ENCODE measurements around the gene NAALADL2. TPM values are rescaled to one million over a fixed set of nuclear protein-coding genes. Genes with fewer than 3 reads are reported as not detected.

NAALADL2 gene
- polyA plus RNA-seq, 2 of the 4 experiments (the other 2 are of a cell fraction) = 0.09 to 0.28 TPM

GRCh38 chr3:175185903-175186302 is 326.8 kb downstream of the NAALADL2 start:
- TF ChIP-seq HOXB13 (CRISPR knock-in tag; IDR thresholded peaks at IDR 0.05; ENCODE audit: low read depth) = no peak
- TF ChIP-seq EP300 (IDR thresholded peaks at IDR 0.05) = no peak
- TF ChIP-seq POLR2A (IDR thresholded peaks at IDR 0.05; ENCODE audit: low read length) = no peak
- no peak for TF ChIP-seq CTCF (IDR thresholded peaks at IDR 0.05)
- no peak for TF ChIP-seq HEYL (CRISPR knock-in tag; IDR thresholded peaks at IDR 0.05)
- TF ChIP-seq ZSCAN20 (CRISPR knock-in tag; IDR thresholded peaks at IDR 0.05) = no peak
- no peak for TF ChIP-seq SMC3 (IDR thresholded peaks at IDR 0.05)
- TF ChIP-seq CHD4 (IDR thresholded peaks at IDR 0.05; ENCODE audit: borderline replicate concordance) = no peak
- TF ChIP-seq REST (IDR thresholded peaks at IDR 0.05) = no peak
- no peak for TF ChIP-seq FOXS1 (CRISPR knock-in tag; IDR thresholded peaks at IDR 0.05)
- TF ChIP-seq HMGXB4 (CRISPR knock-in tag; IDR thresholded peaks at IDR 0.05; ENCODE audit: borderline replicate concordance) = no peak
- TF ChIP-seq PBX3 (IDR thresholded peaks at IDR 0.05) = no peak
- CTCF ChIA-PET = no interaction called here
- FAIRE-seq (no peak), DNase-seq (ENCODE audit: low read depth in 1 of 2, low spot score in 1 of 2) (no peak), ATAC-seq (no peak)
- POLR2A ChIA-PET = no interaction called here
- WGBS (ENCODE audit: missing lambda C conversion rate) = 36% methylated on average over 1 of the region's 1 CpG
- H3K27ac ChIP-seq = no peak overlapping the region
- H3K4me1 ChIP-seq = no peaks in the 10 kb centered on the region
- no peaks in the 10 kb centered on the region for H3K9me3 ChIP-seq
- no peak overlapping the region for H3K4me3 ChIP-seq
- no peak overlapping the region for H3K4me2 ChIP-seq

GRCh38 chr3:175186511-175186910 is 327.4 kb downstream of the NAALADL2 start:
- H3K4me2 ChIP-seq = no peak overlapping the region
- TF ChIP-seq BCL3 (IDR thresholded peaks at IDR 0.05) (no peak), SMC3 (IDR thresholded peaks at IDR 0.05) (no peak), BHLHE40 (IDR thresholded peaks at IDR 0.05; ENCODE audit: low read depth, low read length) (no peak), CHD4 (IDR thresholded peaks at IDR 0.05; ENCODE audit: borderline replicate concordance) (no peak), RFX5 (IDR thresholded peaks at IDR 0.05) (no peak), CBX2 (IDR thresholded peaks at IDR 0.05; ENCODE audit: borderline replicate concordance, low read depth) (no peak), EHMT2 (IDR thresholded peaks at IDR 0.05; ENCODE audit: low read depth) (no peak), MAZ (IDR thresholded peaks at IDR 0.05; ENCODE audit: borderline replicate concordance, low read depth, low read length) (no peak), NR3C1 (IDR thresholded peaks at IDR 0.05) (no peak), TP53 (CRISPR knock-in tag; IDR thresholded peaks at IDR 0.05) (no peak), PHF8 (IDR thresholded peaks at IDR 0.05; ENCODE audit: borderline replicate concordance, low read depth) (no peak), CHD2 (IDR thresholded peaks at IDR 0.05; ENCODE audit: low read length, partially characterized antibody) (no peak), ATOH8 (CRISPR knock-in tag; IDR thresholded peaks at IDR 0.05; ENCODE audit: low read depth) (no peak)
- H3K27ac ChIP-seq = no peak overlapping the region
- no peaks in the 10 kb centered on the region for H3K4me1 ChIP-seq
- CTCF ChIA-PET = no interaction called here
- no peak for ATAC-seq
- H3K4me3 ChIP-seq = no peak overlapping the region
- no peak for DNase-seq (ENCODE audit: low read depth in 1 of 2, low spot score in 1 of 2)
- POLR2A ChIA-PET = no interaction called here
- no peak for FAIRE-seq
- 54% methylated on average over 3 of the region's 3 CpGs for WGBS (ENCODE audit: missing lambda C conversion rate)
- no peaks in the 10 kb centered on the region for H3K9me3 ChIP-seq

All from A549 (cell line).